Astrocyte (in vitro differentiated cells and primary cell): ENCODE measurements around the gene KBTBD13.

Source experiments
- CTCF ChIP-seq: IDR thresholded peaks from 2 replicates; pipeline ENCODE4 v1.5.1; 2011; ENCODE audit warnings: low read depth, mild to moderate bottlenecking, inconsistent platforms, low read length, moderate library complexity; ENCODE audit not compliant: insufficient read depth
- EZH2 ChIP-seq: IDR thresholded peaks from 2 replicates; pipeline ENCODE4 v1.6.1; 2012; ENCODE audit warnings: mild to moderate bottlenecking, low read length, inconsistent platforms; ENCODE audit not compliant: insufficient read depth

- TF ChIP-seq CTCF, result no peak
- TF ChIP-seq EZH2, result no peak
These were observed 8.7 kb upstream of the KBTBD13 start, which contains the start of gene RASL12 for GRCh38 chr15:65067645-65068402.
